ENCODE data around the gene ZNF446.
"Not testable (repeated sequence)": the region's sequence is repeated elsewhere in the genome, so short reads cannot be mapped to it uniquely, and the experiment has no call there.

DNA sequence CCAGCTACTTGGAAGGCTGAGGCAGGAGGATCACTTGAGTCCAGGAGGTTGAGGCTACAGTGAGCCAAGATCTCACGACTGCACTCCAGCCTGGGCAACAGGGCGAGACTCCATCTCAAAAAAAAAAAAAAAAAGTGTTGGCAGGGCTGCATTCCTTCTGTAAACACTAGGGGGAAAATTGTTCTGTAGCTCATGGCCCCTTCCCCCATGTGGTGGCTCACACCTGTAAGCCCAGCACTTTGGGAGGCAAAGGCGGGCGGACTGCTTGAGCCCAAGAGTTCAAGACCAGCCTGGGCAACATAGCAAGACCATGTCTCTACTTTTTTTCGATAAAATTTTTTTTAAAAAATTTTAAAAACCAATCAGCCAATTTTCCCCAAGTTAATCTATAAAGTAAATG lies 8.2 kb downstream of the ZNF446 start:
- TF ChIP-seq, protein P1, sequence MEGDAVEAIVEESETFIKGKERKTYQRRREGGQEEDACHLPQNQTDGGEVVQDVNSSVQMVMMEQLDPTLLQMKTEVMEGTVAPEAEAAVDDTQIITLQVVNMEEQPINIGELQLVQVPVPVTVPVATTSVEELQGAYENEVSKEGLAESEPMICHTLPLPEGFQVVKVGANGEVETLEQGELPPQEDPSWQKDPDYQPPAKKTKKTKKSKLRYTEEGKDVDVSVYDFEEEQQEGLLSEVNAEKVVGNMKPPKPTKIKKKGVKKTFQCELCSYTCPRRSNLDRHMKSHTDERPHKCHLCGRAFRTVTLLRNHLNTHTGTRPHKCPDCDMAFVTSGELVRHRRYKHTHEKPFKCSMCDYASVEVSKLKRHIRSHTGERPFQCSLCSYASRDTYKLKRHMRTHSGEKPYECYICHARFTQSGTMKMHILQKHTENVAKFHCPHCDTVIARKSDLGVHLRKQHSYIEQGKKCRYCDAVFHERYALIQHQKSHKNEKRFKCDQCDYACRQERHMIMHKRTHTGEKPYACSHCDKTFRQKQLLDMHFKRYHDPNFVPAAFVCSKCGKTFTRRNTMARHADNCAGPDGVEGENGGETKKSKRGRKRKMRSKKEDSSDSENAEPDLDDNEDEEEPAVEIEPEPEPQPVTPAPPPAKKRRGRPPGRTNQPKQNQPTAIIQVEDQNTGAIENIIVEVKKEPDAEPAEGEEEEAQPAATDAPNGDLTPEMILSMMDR (IDR thresholded peaks at IDR 0.05), result not testable (repeated sequence)
- not testable (repeated sequence) for TF ChIP-seq POLR2A, POLR2AphosphoS5 (IDR thresholded peaks at IDR 0.05)
